GM18519 (cell line): Measurements from ENCODE around the gene NEK11.

ENCODE experiments used
- ATAC-seq: cut with Tn5 transposase; IDR thresholded peaks from one replicate; pipeline ENCODE4 v1.9.1; 2021; ENCODE audit warnings: mild to moderate bottlenecking, moderate library complexity; ENCODE audit not compliant: unreplicated experiment, low FRiP score

NEK11 gene

DNA sequence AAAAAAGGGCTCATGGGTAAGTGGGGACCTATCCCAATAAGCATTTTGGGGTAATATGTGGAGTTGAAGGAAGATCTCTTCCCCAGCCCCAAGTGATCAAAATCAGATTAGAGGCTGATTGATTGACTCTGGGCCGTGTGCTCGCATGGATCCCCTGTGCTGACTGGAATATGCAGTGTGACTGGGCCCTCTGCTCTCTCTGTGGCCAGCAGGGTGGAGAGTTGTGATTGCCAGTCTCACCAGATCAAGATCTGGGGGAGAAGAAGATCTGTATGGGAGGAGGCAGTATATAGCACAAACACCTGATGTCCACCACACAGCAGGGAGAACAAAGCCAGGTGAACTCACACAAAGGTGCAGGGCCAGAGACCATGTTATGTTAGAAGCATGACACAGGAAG, 363.7 kb downstream of the NEK11 start:
- ATAC-seq, result no peak

DNA sequence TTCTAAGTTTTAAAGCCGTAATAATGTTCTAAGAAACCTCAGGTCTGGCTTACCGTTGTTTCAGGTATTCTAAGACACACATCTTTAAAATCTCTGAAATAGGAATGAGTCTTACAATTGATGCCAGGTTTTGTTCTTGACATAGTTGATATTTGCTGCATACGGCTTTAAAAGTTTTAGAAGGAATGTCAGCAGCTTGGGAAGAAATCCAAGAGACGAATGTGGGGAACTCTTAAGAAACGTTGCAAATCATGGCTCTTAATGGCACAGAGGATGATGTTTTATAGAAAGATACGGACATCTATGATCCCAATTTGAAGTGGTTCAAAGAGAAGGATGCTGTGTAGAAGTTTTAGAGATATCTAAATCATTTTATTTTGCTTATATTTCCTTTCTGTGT, 366.4 kb downstream of the NEK11 start:
- ATAC-seq, result no peak

DNA sequence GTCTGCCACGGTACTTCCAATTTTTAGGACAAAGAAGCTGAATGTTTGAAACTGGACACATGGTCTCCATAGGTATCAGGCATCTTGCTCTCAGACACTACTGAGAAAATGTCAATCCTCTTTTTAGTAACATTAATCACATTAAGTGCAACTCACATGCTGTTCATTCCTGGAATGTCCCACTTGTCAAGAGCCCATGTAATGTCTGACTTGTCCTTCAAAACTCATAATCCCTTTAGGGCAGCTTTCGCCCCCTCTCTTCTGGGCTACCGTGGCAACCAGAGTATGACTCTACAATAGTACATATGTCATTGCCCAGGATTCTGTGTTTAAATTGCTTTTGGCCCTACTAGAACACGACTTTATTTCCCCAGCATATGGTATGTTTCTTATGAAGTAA, 367.2 kb downstream of the NEK11 start:
- ATAC-seq, result no peak

DNA sequence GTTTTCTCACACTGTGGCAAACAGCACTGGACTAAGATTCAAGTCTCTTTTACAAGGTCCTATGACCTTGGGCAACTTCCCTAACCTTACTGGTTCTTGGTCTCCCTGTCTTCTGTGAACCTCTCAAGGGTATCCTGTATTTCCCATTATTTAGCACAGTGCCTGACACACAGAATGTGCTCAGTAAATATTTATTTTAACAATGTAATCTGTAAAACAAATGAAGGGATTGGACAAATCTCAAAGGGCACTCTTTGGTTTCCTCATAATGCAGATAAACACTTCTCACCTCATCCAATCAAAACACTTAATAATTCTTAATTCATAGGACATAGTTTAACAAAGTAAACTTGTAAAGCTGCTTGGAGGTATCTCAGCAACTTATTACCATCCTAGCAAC, 367.7 kb downstream of the NEK11 start:
- no peak for ATAC-seq

DNA sequence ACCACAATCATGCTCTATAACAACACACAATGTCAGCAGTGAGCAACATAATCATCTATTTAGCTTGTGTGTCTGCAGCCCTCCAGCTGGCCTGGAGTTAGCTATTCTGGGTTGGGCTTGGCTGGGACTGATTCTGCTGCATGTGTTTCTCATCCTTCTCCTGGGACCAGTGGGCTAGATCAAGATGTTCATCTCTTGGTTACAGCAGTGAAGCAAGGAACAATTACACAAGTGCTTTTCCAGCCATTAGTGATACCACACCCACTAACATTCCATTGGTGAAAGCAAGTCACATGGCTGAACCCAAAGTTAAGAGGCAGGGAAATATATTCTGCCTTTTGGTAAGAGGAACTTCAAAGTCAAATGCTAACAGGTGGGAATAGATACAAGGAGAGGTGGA, 369.5 kb downstream of the NEK11 start:
- ATAC-seq, result no peak

DNA sequence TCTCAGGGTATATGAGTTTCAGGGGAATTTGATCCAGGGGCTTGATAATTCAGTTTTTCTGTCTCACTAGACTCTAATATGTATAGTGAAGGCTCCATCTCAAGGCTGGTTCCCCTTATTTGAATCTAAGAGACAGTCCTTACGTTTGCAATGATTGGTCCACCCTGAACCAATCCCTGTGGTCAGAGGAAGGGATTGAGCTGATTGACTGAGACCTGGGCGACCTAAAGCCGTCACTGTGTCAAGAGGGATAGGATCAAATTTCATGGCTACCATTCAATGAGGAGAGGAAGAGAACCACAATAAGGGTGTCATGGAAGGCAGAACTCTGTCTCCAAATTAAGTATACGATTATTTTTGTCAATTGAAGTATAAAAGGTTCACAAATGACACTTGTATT, 371.2 kb downstream of the NEK11 start:
- ATAC-seq, result no peak
